Breast epithelium (tissue), 3 donors: ENCODE data around the gene TBCA.

ENCODE experiments used
- CTCF ChIP-seq, 3 donors: fragments of 450-650 bp; IDR thresholded peaks; one replicate each; pipeline ENCODE4 v1.5.1; 2016 to 2017; ENCODE audit warnings: antibody characterized with exemption in 3 of 3, mild to moderate bottlenecking in 3 of 3, moderate library complexity in 3 of 3
- POLR2AphosphoS5 ChIP-seq, 3 donors: sonication (generic); formaldehyde crosslinking; IDR thresholded peaks; one replicate each; pipeline ENCODE4 v1.6.1; 2017; ENCODE audit warnings: antibody characterized with exemption in 3 of 3

GRCh38 chr5:77816686-77817085 is 40.5 kb upstream of the TBCA start:
- TF ChIP-seq POLR2AphosphoS5 (IDR thresholded peaks at IDR 0.05) (no peak), CTCF (IDR thresholded peaks at IDR 0.05) (no peak)
